Activated T-cell treated with anti-CD3 and anti-CD28 coated beads for 24 hours (primary cell): ENCODE data around the gene PEX19.

ENCODE experiments used
- DNase-seq: peaks from one replicate; pipeline ENCODE4 v3.0.0-alpha.2; 2020; ENCODE audit warnings: low read depth

Gene PEX19

DNA sequence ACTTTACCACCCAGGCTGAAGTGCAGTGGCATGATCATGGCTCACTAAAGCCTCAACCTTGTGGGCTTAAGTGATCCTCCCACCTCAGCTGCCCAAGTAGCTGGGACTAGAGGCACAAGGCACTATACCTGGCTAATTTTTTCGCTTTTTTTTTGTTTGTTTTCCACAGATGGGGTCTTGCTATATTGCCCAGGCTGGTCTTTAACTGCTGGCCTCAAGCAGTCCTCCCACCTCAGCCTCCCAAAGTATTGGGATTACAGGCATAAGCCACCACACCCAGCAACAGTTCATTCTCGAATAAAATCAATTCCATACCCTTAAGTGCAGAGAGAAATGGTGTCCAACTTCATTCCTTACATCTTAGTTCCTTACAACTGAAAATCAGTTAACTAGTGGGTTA, 47.4 kb downstream of the PEX19 start:
- no peak for DNase-seq

DNA sequence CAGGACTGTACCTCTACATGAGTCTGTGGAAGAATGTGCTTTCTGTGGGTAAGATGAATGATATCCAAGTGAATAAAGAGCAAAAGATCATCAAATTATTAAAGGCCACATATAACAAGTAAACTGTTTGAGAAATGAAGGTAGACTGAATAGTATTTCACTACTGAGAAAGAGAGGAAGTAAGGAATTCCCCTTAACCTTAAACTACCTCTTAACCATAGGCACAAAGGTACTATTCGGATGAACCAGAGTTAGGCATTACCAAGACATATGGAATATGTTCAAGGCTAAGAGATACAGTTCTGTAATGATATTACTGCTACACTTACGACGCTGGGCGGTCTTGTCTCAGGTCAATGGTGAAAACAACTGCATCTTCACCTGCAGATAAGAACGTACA, 48.1 kb downstream of the PEX19 start:
- DNase-seq, result no peak

DNA sequence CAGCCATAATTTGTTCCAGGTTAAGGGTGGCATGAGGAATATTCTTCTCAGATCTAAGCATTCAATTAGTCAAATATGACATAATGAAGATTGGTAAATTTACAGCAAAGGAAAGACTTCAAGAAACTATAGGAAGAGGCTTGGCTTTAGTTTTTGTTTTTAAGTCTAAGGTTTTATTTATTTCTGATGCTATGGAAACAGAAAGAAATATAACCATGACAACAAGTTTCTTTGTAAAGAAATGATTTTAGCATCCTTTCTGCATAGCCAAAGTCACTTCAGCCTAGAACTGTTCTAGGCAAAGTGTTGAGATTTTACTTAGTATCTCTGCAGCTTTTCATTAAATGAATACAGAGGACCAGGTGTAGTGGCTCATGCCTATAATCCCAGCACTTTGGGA, 52.0 kb downstream of the PEX19 start:
- no peak for DNase-seq

DNA sequence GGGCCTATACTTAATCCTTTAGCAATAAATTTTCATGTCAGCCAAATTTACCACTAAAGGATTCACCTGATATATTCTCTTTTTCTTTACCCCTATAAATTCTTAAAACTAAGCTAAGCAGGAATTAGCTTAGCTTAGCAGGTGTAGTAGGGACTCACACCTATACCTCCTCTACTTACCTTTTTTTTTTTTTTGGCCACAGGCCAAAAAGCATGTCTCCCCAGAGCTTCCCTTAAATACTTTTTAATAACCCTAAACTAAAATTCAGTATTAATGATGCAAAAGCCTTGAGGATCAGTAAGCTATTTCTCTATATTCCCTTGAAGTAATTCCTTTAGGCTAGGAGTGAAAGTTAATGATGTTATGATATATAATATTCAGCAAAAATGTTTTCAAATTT, 56.5 kb downstream of the PEX19 start:
- no peak for DNase-seq

DNA sequence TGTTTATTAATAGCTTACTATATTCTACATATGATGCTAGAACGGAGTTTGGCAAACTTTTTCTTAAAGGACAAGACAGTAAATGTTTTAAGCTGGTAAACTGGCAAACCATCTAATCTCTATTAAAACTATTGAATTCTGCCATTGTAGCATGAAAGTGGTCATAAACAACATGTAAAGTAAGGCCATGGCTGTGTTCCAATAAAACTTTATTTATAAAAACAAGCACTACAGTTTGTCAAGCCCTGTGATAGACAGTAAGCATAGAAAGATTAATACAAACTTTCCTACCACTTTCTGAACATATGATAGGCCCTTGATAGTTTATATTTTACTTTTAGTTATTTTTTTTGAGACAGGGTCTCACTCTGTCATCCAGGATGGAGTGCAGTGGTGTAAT, 57.4 kb downstream of the PEX19 start:
- no peak for DNase-seq

DNA sequence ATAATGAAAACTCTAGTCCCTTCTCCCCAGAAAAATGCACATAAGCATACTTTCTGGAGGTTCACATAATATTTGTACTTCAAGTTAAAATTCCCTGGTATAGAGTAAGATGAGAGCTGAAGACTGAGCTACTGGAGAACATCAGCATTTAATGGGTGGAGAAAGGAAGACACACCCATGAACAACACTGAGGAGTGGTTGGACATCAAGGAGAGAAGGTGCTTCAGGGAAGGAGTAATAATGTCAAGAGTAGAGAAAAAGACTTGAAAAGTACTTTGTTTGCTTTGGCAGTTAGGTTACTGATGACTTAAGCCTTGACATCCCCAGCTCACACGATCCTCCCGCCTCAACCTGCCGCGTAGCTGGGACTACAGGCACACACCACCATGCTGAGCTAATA, 57.9 kb downstream of the PEX19 start:
- no peak for DNase-seq
